Smooth muscle cell of the brain vasculature (primary cell): ENCODE data around the gene MMP14.
A peak's percentile ranks its signal among the peaks of the same experiment; 100 is the strongest.
"Not testable (repeated sequence)": the region's sequence is repeated elsewhere in the genome, so short reads cannot be mapped to it uniquely, and the experiment has no call there.

Source experiments
- DNase-seq: peaks from one replicate; pipeline ENCODE4 v3.0.0-alpha.2; 2012; ENCODE audit warnings: low read depth, low spot score

The MMP14 gene

GRCh38 chr14:22841769-22842168, 5.4 kb downstream of the MMP14 start:
- no peak for DNase-seq

GRCh38 chr14:22842211-22843122, 6.1 kb downstream of the MMP14 start:
- no peak for DNase-seq

GRCh38 chr14:22843123-22843925, 6.9 kb downstream of the MMP14 start:
- no peak for DNase-seq

- no peak for DNase-seq
Measured at GRCh38 chr14:22844221-22845102, 8.1 kb downstream of the MMP14 start.

- DNase-seq = no peak
Measured at GRCh38 chr14:22845103-22845394, 8.7 kb downstream of the MMP14 start.

GRCh38 chr14:22845821-22846625, 9.6 kb downstream of the MMP14 start:
- no peak for DNase-seq

- no peak for DNase-seq
Measured at GRCh38 chr14:22846811-22847307, 10.5 kb downstream of the MMP14 start.

GRCh38 chr14:22847661-22848341, 11.4 kb downstream of the MMP14 start:
- DNase-seq = no peak

GRCh38 chr14:22848351-22849164, 12.2 kb downstream of the MMP14 start:
- DNase-seq = peak; percentile 88

- no peak for DNase-seq
Measured at GRCh38 chr14:22849212-22849819, 12.9 kb downstream of the MMP14 start.

- DNase-seq = no peak
Measured at GRCh38 chr14:22850944-22851764, 14.8 kb downstream of the MMP14 start.

- DNase-seq = not testable (repeated sequence)
Measured at GRCh38 chr14:22852178-22852577, 15.8 kb downstream of the MMP14 start.

- no peak for DNase-seq
Measured at GRCh38 chr14:22852599-22852939, 16.2 kb downstream of the MMP14 start.

GRCh38 chr14:22852940-22853767, 16.8 kb downstream of the MMP14 start:
- DNase-seq = peak; percentile 65

GRCh38 chr14:22854296-22854695, 17.9 kb downstream of the MMP14 start:
- DNase-seq = not testable (repeated sequence)

- no peak for DNase-seq
Measured at GRCh38 chr14:22854963-22855724, 18.8 kb downstream of the MMP14 start.
